NCI-H1092 treated with DMSO at 0.1 percent for 48 hours (cell line): ENCODE results near the gene MYMX.
"Not testable (repeated sequence)": the region's sequence is repeated elsewhere in the genome, so short reads cannot be mapped to it uniquely, and the experiment has no call there.

Source experiments
- DNase-seq: peaks from one replicate; lab custom pipeline; 2025; lab: John Stamatoyannopoulos, UW

MYMX gene

DNA sequence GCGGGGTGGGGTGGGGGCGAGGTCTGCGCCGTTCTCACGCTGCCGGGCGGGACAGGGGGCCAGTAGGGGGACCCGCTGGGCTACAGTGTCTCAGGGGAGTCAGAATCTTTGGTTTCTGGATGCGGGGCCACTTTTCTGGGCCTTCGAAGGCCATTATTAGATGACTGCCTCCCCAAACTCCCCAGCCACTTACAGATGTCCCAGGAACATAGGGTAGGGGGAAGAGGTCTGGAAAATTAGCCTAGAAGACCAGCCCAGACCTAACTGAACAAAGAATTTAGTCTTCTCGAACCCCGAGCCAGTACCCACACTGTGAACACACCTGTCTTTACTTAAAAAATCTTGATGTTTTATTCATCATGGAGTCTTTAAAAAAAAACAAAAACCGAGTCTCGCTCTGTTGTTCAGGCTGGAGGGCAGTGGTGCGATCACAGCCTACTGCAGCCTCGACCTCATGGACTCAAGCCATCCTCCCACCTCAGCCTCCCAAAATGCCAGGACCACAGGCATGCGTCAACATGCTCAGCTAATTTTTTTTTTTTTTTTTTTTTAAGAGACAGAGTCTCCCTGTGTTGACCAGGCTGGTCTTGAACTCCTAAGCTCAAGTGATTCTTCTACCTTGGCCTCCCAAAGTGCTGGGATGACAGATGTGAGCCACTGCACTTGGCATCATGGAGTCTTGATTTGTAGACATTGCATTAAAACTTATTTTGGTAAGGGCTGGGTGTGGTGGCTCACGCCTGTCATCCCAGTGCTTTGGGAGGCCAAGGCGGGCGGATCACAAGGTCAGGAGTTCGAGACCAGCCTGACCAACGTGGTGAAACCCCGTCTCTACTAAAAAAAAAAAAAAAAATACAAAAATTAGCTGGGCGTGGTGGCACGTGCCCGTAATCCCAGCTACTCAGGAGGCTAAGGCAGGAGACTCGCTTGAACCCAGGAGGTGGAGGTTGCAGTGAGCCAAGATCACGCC lies 3.4 kb downstream of the MYMX start:
- DNase-seq = no peak

DNA sequence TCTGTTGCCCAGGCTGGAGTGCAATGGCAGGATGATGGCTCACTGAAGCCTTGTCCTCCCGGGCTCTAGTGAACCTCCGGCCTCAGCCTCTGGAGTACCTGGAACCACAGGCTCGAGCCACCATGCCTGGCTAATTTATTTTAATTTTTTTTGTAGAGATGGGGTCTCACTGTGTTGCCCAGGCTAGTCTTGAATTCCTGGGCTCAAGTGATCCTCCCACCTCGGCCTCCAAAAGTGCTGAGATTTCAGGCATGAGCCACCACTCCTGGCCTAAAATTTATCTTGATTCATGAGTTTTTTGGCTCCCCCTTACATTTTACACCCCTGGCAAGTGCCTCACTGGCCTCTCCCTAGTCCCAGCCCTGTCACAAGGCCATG lies 4.2 kb downstream of the MYMX start:
- DNase-seq = no peak

DNA sequence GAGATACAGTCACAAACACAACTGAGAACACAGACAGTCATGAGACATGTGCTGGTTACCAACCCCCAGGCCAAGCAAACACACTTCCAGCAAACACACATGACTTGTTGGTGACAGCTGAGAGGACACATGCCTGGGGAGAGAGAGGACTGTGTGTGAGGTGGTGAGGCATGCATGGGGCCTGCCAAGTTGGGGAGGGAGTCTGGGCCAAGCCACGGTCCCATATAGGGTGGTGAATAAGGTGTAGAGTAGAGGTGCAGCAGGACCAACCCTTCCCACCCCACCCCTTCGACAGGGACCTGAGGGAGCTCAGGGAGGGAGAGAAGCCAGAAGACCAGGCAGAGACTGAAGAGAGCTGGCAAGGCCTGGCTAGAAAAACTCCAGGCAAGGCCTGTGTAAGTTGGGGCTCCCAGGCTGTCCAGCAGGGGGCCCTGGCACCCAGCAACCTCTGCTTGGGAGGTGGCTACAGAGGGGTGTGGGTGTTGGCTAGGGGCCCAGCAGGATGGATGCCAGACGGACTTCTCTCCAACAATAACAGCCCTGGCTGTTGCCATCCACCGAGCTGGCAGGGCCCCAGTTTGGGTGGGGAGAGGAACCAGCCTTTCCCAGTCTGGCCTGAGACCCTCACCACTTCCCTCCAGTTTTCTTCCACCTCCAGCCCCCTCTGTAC lies 4.7 kb downstream of the MYMX start:
- DNase-seq = peak; percentile 93

DNA sequence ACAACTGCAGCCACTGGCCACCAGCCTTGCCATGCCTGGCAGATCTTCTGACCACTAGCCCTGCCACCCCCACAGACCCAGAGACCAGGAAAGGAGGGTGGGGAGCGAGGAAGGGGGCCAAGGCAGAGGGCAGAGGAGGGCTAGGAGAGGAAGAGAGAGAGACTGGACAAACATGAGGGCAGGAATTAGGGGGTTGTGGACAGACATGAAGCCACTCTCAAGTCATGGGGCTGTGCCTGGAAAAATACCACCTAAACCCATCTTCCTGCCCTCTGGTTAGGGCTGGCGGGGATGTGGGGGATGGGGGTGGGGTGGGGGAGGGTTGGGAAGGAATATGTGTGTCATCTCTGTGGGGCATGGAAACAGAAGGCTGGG lies 5.2 kb downstream of the MYMX start:
- DNase-seq = no peak

DNA sequence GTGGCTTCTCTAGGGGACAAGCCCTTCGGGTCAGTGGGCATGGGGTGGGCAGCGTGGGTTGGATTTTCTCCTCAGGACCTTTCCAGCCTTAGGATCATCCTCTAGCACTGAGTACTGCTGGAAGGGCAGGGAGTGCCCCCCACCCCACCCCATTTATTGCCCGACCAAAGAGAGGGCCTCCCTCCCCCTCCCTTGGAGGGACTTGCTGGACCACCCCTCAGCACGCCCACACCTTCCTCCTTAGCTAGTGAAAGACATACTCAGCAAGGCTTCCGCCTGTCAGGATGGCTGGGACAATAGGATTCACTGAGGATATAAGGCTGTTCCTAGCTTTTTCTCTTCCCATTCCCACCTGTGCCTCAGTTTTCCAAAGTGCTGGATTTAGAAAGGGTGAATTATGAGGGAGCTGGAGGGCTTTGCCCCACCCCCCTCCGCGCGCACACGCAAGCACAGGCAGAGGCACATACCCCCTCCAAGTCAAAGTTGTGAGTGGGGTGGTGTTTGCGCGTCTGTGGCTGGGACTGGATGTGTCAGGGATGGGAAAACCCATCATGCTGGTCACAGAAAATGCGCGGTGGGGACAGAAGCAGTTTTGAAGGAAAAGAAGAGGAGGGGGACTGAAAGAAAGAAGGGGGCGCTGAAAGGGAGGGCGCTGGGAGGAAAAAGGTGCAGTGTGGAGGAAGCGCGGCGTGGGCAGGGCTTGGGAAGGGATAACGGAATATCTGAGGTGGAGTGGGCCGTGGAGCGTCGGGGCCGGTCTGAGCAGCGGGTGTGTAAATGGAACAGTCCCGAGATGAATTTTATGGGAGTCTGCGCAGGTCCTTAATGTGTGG lies 6.0 kb downstream of the MYMX start:
- peak; percentile 61 for DNase-seq

DNA sequence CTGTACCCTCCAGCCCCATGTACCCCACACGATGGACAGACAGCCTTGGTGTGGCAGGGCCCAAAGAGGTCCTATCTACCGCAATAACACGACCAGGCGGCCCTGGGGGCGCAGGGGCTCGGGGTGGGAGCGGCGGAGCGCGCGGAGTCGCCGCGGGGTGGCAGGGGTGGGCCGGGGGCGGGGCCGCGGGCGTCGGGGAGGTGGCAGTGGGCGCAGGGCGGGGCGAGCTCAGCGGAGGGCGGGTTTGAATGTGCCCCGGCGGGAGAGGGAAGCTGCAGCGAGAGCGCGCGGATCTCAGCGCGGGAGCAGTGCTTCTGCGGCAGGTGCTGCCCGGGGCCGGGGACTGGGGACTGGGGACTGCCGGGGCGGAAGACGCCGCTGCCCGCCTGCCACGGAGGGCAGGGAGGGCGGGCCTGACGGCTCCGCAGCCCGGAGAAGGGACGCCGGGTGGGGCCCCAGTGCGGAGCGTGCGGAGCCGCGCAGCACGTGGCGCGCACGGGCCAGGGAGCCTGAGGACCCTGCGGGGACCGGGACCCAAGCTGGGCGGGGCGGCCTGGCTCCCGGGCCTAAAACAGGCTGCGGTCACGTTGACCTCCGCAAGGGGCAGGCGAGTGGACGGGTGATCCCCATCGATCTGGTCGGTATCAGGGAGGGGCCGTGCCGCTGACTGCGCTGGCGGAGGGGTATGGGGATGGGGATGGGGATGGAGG lies 6.7 kb downstream of the MYMX start, which contains the start of gene SLC29A1:
TSS of gene SLC29A1 (plus strand) at position 277 of the 710 bp plus-strand sequence. CDS start 3,719 bp downstream, outside the sequence.
- peak; percentile 81 for DNase-seq

DNA sequence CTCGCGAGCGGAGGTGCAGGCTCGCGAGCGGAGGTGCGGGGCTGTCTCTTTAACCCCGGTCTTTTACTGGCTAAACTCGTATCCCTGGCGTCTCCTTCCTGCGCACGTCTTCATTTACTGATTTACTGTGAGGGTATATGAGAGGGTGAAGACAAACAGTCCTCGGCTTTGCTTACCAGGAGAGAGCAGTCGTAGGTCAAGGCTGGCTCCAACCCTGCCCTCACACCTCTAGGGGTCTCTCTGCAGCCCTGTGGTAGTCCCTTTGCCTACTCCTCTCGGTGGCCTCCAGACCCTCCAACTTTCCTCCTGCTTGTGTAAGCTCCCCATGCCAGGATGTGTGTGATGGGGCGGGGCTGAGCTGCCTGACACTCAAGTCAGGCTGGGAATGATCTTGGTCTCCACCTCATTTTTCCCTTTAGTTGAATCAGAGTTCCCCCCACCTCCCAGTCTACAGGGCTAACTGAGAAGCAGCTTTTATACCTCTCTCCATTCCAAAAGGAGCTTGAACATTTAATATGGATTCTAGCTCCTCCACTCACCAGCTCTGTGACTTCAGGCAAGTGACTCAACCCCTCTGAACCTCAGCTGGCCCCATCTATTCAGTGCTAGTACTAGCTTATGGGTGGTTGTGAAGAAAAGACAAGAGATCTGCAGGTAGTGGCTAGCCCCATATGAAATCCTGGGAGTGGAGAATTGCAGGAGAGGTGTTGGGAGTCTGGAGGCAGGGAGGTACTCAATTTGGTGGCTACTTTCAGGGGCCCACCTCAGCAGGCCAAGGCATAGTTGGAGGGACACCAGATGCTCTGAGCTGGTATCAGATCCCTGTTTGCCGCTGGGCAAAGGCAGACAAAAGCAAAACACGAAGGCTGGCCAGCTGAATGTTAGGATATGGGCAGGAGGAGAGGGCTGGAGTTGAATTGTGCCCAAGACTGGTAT lies 7.6 kb downstream of the MYMX start:
- DNase-seq = peak; percentile 62

DNA sequence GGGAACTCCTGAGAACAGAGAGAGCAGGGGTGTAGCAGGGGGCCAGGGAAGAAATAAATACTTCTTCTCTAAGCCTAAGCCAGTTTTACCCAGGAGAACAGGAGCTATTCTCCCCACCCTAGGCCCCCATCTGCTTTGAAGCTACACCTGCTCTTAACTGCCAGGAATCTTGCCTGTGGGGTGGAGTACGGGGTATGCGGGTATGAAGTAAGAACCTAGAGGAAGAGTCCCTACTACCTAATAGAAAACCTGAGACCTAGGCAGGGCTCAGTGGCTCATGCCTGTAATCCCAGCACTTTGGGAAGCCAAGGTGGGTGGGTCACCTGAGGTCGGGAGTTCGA lies 8.2 kb downstream of the MYMX start:
- DNase-seq = no peak

DNA sequence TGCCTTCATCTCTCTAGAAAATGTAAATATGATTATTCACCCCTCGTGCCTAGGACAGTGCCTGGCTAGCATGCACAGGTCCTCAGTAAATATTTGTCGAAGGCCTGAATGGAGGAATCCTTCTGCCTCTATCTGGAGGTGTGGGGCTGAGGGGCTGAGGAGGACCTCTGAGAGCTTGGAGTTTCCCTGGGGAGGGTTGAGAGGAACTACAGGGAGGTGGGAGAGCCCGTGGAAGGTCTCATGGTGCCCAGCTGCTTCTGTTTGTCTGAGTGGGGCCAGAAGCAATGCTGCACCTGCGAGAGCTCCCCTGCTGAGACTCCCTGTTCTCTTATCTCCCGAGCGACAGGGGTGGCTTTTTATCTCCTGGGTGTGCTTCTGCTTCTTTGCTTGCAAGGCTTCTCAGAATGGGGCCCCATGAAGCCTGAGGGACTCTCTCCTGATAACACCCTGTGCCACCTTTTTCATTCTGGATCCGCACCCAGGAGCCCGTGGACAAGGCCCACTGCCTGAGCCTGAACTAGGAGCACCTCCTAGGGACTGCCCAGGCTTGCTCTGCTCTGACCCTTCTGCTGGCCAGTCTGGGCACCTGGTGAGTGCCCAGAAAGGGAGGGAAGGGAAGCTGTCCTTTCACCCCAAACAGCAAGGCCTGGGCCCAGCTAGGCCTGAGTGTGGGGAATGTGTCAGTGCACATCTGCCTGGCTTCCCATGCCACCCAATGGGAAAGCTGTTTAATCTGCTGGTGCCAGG lies 9.0 kb downstream of the MYMX start:
- peak; percentile 47 for DNase-seq

DNA sequence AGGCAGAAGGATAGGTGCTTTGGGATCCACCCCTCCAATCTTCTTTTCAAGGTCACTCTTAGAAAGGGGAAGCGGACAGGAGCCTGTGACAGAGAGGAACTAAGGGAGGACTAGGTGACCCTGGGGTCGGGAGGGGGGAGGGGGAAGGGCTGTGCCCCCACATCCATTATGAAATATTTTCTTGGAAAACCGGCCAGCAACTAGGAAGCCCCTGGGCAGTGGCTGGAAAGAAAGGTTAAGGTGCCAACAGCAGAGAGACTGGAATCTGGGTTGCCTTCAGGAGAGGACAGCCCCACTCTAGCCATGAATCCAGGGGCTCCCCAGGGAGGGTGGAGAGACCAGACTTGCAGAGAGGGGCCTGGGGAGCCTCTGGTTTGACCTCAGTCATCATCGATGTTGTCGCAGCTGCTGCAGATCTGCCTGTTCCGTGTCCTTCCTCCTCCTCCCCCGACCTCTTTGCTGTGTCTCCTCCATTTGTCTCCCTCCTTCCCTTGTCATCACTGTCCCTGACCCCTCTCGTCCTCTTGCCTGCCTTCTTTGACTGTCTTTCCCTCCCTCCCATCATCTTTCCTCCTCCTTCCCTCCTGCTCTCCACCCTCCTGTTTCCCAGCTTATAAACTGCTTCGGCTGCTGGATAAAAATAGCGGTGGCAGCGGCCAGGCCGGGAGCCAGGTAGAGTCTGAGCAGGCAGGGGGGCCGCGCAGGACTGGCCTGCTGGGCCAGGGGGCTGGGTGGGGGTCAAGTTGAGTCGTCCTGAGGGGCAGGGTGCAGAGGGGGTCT lies 9.8 kb downstream of the MYMX start:
- DNase-seq = peak; percentile 21

DNA sequence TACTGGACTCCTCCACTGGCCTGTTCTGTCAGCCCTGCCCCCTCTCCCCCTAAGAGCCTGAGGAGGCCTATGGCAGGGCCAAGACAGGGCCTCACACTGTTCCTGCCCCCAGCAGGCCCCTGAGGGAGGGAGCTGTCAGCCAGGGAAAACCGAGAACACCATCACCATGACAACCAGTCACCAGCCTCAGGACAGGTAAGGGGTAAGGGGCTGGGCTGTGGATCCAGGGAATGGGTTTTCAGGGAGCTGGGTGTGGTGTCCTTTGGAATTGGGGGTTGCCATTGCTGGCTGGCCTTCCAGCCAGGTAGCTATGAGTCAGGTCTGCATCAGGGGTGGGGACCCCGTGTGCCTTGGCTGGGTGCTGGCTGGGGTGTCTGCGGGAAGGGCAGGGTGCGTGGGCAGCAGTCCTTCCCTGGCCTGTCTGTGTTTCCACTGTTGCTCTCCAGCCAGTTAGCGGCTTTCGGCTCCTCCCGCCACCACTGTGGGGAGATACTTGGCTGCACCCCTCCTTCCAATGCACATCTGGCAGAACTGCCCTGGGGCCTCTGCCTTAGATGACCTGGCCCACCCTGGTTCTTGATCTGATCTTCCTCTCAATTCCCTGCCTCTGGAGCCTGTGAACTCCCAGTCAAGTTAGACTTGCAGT lies 10.5 kb downstream of the MYMX start:
- no peak for DNase-seq

DNA sequence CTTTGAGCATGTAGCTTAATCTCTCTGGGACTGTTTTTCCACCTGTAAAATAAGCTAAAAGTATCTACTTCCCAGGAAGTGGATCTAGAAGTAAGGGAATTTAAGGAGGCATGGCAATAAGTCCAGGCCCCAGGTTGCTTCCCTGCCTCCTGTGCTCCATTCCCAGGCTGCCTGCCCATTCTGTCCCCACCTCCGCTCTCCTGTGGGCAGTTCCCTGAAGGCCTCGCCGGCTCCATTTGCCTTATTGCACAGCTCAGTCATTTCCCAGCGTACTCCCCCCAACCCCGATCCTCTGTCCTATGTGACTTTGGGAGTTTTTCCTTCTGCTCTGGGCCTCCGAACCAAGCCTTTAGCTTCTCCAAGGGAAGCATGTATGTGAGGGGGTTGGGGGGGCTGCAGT lies 11.3 kb downstream of the MYMX start:
- DNase-seq = no peak

DNA sequence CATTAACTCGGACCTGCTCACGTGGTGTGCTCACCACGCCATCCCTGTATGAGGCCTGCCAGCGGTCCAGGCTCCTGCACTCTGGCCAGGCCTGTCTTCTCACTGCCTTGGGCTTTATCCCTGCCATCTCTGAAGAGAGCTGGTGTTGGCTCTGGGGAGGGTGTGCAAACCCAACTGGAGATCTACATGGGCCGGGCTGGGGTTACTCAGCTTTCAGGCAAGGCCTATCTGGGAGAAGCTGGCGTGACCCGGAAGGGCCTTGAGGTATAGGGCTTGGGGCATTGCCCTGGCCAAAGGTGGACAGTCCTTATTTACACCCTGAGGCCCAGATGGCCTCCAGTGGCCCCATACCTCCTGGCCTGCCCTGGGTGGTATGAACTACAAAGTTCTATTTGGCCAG lies 11.7 kb downstream of the MYMX start:
- no peak for DNase-seq

DNA sequence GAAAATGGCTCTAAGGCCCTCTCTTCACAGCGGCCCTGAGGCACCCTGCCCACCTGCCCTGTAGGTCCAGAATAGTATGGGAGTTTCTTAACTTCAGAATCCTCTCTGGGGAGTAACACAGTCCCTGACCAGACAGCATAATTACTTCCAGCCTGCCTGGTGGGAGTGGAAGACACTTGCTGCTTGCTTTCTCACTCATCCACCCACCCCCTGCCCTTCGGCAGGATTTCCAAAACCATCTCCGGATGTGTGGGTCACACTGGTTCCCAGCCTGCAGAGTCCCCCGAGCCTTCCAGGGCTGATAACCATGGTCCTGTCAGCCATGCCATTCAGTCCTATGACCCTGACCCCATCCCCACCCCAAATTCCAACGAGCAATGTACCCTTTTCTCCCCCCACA lies 12.1 kb downstream of the MYMX start:
- no peak for DNase-seq

DNA sequence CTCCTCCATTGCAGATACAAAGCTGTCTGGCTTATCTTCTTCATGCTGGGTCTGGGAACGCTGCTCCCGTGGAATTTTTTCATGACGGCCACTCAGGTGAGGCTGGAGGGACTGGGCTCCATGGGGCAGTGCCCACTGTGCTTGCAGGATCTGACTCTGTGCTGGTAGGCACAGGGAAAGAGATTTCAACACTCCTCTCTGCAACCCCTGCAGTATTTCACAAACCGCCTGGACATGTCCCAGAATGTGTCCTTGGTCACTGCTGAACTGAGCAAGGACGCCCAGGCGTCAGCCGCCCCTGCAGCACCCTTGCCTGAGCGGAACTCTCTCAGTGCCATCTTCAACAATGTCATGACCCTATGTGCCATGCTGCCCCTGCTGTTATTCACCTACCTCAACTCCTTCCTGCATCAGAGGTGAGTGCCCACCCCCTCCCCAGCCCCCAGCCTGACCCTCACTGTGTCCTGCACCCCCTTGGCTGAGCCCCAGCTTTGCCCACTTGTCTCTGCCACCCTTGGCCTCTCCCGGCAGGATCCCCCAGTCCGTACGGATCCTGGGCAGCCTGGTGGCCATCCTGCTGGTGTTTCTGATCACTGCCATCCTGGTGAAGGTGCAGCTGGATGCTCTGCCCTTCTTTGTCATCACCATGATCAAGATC lies 12.8 kb downstream of the MYMX start:
- no peak for DNase-seq

DNA sequence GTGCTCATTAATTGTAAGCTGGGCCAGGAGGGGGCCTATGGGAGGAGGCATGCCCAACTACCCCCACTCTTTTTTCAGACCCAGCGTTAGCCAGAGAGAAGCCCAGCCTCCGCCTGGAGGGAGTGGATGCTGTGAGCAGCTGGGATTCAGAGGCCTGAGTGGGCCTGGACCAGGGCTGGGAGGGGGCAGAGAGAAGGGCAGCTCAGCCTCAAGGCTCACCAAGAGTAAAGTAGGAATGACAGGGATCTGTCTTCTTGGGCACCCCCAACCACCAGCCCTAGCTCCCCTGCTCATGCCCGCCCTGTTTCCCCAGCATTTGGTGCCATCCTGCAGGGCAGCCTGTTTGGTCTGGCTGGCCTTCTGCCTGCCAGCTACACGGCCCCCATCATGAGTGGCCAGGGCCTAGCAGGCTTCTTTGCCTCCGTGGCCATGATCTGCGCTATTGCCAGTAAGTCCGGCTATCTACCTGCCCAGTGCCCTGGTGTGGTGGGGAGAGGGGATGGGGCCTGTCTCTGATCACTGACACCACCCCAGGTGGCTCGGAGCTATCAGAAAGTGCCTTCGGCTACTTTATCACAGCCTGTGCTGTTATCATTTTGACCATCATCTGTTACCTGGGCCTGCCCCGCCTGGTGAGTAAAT lies 13.4 kb downstream of the MYMX start:
- DNase-seq = no peak

DNA sequence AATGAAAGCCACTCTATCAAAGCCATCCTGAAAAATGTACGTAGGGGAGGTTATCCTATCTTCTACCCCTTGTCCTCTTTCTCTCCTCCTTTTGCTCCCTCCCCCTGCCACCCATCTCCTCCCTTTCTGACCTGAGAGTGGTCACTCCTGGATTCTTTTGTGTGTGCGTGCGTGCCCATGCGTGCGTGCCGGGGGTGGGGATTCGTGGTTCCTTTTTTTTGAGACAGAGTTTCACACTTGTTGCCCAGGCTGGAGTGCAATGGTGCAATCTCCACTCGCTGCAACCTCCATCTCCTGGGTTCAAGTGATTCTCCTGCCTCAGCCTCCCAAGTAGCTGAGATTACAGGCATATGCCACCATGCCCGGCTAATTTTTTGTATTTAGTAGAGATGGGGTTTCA lies 14.7 kb downstream of the MYMX start:
- not testable (repeated sequence) for DNase-seq
